ENCODE results near the gene IL17C.

The IL17C gene

DNA sequence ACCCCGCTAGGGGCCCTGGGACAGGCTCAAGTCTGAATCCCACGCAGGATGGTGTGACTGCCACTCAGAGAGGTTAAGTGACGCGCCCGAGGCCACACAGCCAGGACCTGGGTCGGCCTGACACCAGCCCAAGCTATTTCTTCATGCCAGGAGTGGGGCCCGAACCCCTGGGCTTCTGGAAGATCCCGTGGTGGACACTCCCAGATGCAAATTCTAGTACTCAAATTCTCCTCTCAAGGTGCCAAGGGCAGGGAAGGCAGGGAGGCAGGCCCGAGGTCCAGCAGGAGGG is 5.2 kb downstream of the IL17C start:
- Mint-ChIP-seq H3K27me3 (peaks cover 24% of the 10 kb centered on the region), H3K27ac (no peak overlapping the region), H3K4me3 (no peak overlapping the region), H3K9me3 (no peaks in the 10 kb centered on the region), H3K4me1 (peaks cover 77% of the 10 kb centered on the region)
- no peak for ATAC-seq
- no peak for DNase-seq

DNA sequence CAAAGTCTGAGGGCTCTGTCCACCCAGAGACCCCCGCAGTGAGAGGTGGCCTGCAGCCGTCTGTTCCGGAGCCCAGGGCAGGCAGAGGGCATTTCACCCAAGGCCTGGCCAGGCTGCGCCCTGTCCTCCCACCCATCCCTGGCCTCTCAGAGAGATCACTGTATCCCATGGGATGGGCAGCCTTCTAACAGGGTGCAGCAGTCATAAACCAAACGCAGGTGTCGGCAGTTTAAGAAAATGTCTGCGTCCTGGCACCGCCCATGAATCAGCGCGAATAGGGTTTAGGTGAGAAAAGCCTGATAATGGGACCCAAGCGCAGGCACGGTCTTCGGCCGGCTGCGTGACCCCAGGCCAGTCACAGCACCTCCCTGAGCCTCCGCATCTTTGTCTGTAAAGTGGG is 7.1 kb downstream of the IL17C start:
- Mint-ChIP-seq H3K27me3 (peaks cover 5% of the 10 kb centered on the region), H3K4me3 (no peak overlapping the region), H3K9me3 (no peaks in the 10 kb centered on the region), H3K27ac (no peak overlapping the region), H3K4me1 (peaks cover 74% of the 10 kb centered on the region)
- ATAC-seq (no peak), DNase-seq (no peak)

DNA sequence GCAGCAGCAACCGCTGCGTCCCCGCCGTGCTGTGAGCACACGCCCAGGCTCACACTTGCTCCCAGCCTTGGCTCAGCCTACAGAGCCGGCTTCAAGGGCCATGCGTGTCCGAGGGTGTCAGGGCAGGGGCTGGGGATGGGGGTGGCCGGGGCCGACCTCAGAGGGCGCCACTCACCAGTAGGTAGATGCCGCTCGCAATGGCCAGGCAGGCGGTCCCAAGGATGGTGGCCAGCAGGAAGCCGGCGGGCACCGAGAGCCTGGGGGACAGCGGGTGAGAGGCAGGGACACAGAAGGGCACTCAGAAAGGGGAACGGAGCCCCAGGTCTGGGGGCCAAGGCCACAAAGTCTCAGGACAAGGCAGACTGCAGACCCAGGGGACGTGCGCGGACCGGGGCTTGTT is 7.6 kb downstream of the IL17C start:
- no peak overlapping the region for H3K4me3 Mint-ChIP-seq
- DNase-seq (no peak), ATAC-seq (no peak)
- no peaks in the 10 kb centered on the region for H3K9me3 Mint-ChIP-seq
- no peak overlapping the region for H3K27ac Mint-ChIP-seq
- peaks cover under 1% of the 10 kb centered on the region for H3K27me3 Mint-ChIP-seq
- H3K4me1 Mint-ChIP-seq, result peaks cover 70% of the 10 kb centered on the region

DNA sequence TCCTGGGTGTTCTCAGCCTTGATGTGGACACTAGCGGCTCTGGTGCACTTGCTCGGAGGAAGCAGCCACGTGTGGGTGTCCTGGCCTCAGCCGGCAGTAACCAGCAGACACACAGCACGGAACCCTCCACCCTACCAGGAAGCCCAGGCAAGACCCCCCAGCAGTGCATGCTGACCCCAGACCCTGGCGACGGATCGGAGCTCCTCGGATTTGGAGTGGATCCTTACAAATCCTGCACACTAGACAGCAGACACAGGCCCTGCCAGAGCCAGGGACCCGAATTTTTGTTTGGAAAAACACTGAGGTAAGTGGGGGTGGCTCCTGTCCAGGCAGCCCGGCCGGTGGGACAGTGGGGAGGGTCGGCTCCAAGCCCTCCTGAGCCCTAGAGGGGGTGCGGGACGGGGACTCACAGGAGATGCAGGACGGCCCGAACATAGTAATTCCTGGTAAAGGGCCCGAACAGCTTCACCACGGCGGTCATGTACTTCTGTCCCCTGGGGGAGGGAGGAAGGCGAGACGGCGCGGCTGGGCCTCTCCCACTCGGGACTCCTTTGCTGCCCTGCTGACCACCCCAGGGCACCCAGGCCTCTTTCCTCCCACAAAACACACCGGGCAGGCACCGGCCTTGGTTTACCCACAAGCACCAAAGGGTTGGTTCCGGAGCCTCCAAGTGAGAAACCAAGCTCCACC is 8.1 kb downstream of the IL17C start:
- no peak for DNase-seq
- Mint-ChIP-seq H3K4me3 (no peak overlapping the region), H3K4me1 (peaks cover 72% of the 10 kb centered on the region), H3K27me3 (no peaks in the 10 kb centered on the region), H3K9me3 (no peaks in the 10 kb centered on the region), H3K27ac (no peak overlapping the region)
- no peak for ATAC-seq

DNA sequence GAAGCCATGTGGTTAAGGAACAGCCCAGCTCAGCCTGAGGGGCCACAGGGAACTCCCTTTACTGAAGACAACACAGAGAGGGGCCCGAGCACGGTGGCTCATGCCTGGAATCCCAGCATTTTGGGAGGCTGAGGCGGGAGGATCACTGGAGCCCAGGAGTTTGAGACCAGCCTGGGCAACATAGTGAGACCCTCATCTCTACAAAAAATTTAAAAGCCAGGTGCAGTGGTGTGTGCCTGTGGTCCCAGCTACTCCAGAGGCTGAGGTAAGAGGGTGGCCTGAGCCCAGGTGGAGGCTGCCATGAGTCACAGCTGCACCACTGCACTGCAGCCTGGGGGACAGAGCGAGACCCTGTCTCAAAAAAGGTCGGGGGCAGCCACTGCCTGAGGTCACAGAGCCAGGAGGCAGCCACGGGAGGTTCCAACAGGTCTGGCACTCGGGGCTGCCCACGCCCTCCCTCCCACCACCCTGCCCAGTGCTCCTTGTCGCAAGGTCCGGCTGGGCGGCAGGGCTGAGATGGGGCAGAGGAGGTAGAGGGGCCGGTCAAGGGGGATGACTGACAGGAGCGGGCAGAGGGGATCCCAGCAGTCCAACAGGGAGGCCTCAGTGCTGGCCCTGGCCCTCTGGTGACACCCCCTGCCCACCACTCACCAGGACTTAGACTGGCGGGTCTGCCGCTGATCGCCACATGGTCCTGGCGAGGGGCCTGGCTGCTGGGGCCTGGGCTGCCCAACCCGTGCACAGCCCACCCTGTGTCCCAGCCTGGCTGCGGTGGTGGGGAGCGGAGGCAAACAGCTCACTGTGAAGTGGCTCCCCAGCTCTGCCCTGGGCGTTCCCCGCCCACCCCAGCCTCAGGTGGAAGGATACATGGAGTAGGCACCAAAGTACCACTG is 9.1 kb downstream of the IL17C start:
- DNase-seq (no peak), ATAC-seq (no peak)
- peaks cover 72% of the 10 kb centered on the region for H3K4me1 Mint-ChIP-seq
- H3K27ac Mint-ChIP-seq, result no peak overlapping the region
- no peak overlapping the region for H3K4me3 Mint-ChIP-seq
- H3K27me3 Mint-ChIP-seq, result no peaks in the 10 kb centered on the region
- H3K9me3 Mint-ChIP-seq, result no peaks in the 10 kb centered on the region

DNA sequence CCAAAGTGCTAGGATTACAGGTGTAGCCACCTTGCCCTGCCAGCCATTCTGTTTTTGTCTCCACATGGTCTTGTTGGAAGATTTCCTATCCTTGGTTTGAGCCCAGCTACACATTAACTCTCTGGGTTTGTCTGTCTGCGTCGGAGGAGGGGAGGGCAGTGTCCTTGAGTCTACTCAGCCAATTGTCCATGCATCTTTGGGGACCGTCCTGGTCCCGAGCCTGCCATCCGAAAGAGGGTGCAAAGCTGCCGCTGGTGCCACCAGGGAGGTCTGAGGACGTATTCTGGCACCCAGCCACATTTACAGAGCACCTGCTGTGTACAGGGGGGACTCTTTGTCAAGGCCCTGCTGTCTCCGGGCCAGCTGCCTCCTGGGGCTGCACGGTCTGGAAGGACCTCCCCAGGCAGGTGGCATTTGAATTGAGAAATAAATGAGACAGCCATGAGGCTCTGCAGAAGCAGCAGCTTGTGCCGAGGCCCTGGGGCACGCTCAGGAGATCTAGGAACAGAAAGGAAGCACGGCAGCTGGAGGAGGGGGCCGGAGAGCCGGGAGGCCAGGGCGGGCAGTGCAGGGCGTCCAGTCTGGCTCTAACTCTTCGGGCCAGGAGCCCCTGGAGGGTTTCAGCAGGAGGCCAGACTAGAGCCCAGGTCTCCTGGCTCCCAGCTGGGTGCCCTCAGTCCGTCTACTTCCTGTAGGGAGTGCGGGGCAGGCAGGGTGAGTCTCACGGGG is 11.0 kb downstream of the IL17C start:
- Mint-ChIP-seq H3K4me3 (peak overlapping the region; percentile 90 to 91), H3K27ac (peak overlapping the region in 1 of 2 donors; percentile 74), H3K4me1 (peaks cover 65% of the 10 kb centered on the region), H3K27me3 (no peaks in the 10 kb centered on the region), H3K9me3 (no peaks in the 10 kb centered on the region)
- DNase-seq (no peak), ATAC-seq (no peak)

DNA sequence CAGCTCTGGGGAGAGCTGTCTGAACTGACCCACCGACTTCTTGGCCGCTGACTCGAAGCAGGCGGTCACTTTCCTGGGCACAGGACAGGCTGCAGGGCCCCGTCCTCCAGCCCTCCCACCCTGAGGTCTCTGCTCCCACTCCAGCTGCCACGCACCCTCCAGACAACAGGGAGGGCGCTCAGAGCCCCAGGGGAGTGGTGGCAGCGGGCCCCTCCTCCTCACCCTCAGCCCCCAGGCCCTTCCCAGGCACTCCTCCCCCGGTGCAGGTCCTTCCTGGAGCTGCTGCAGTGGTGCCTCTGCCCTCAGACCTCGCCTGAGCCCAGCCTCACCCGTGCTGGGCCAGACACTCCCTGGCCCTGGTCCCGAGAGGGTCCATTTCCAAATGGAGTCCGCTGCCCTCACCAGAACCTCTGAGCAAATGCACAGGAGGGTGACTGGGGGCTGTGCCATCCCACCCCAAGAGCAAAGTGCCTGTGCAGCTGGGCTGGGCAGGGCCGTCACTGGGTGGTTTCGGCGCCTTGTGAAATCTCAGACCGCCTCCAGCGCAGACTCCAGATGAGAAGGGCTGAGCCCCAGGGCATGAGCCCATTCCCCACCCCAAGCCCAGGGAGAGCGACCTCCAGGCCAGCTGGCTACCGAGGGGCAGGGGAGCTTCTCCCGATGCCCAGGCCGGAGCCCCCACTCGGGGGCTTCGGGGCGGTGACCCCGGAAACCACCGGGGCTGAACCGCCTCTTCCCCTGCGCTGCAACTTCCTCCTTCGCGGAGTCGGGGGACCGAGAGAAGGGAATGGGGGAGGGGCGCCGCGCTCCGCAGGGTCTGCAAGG is 11.8 kb downstream of the IL17C start:
- Mint-ChIP-seq H3K4me1 (peaks cover 57% of the 10 kb centered on the region), H3K27ac (peak overlapping the region in 1 of 2 donors; percentile 78), H3K27me3 (no peaks in the 10 kb centered on the region), H3K9me3 (no peaks in the 10 kb centered on the region), H3K4me3 (peak overlapping the region; percentile 90 to 91)
- DNase-seq (peak; percentile 44 to 46), ATAC-seq (no peak)

DNA sequence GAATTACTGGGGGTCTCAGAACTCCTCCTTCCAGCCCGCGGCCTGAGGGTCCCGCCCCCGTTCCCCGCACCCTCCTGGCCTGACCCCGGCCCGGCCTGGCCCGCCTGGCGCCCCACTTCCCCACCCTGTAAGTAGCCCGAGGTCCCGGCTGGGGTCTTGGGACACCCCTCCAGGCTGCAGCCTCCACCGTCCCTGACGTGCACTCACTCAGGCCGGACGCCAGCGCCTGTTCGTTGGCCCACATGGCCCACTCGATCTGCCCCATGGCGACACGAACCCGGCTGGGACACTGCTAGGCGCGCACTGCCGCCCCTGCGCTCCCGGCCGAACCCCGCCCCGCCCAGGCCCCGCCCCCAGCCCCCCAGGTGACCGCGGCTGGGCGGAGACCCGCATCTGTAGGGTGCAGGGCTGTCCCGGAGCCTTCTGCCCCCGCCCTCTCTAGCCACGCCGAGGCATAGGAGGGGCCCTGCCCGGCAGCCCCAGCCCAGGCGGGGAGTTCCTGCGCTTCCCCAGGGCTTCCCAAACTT is 12.4 kb downstream of the IL17C start, which contains the start of gene CYBA:
TSS of gene CYBA (minus strand) at position 305 of the 527 bp plus-strand sequence. CDS start at position 265, 40 bp downstream.
- Mint-ChIP-seq H3K9me3 (no peaks in the 10 kb centered on the region), H3K4me3 (peak within 1 kb of the TSS; percentile 90 to 91), H3K27me3 (no peaks in the 10 kb centered on the region), H3K27ac (peak within 1 kb of the TSS; percentile 95 to 98), H3K4me1 (peaks cover 51% of the 10 kb centered on the region)
- ATAC-seq, result peak; percentile 90
- DNase-seq, result peak; percentile 92

DNA sequence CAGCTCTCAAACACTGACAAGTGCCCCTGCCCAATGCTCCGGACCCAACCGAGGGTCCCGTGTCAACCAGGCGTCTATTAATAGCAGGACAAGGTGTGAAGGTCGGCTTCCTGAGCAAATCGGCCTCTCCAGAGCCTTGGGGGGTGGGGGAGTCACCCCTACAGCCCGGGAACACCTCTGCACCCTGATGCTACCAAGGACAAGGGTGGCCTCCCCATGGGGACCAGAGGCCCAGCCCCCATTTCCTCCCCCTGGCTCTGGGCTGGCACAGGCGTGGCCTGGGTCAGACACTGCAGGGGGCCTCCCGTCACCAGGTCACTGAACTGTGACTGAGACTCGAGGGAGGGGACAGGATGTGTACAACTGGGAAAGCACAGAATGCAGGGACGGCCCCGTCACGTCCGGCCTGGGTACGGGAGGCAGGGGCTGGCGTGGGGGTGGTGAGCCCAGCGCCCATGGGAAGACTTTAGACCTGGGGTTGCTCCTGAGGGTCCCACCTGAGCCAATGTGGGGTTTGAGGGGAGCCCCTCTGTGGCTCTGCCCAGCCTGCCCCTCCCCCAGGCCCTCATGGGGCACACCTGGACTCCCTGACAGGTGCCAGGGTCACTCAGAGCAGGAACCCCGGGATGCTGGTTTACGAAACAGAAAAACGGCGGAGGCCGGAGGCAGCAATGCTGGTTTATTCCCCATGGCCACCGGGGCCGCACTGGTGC is 13.1 kb downstream of the IL17C start:
- H3K4me3 Mint-ChIP-seq, result peak overlapping the region; percentile 90 to 91
- H3K9me3 Mint-ChIP-seq, result no peaks in the 10 kb centered on the region
- DNase-seq, result peak; percentile 88 to 95
- H3K27ac Mint-ChIP-seq, result peak overlapping the region; percentile 95 to 98
- peak; percentile 93 for ATAC-seq
- H3K27me3 Mint-ChIP-seq, result no peaks in the 10 kb centered on the region
- peaks cover 44% of the 10 kb centered on the region for H3K4me1 Mint-ChIP-seq

DNA sequence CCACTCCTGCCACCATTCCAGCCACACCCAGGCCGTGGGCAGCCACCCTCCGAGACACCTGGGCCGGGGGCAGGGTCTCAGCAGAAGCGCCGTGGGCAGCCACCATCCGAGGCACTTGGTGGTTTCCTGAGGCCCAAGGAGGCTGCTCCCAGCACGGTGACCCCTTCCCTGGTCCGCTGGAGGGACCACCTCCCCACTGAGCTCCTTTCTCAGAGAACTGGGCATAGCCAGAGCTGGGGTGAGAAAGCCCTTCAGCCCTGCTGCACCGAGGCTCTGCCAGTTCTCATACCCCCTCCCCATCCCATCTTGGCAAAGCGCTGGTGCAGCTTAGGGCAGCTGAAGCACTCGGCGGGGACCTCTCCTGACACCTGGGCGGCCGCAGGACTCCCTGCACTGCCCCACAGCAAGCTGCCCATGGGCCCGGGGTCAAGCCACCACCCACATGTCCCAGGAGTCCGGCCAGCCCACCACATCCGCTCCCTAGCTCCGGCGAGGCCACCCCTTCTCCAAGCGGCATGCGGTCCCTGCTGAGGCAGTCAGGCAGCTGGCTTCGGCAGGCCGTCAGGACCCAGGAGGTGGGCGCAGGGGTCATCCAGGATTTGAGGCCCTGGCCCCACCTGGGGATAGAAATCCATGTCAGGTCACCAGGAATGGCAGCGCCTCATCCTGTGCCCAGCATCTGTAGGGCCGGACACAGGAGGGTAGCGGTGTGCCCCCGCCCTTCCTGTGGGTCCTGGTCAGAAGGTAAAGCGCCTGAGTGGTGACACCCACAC is 13.8 kb downstream of the IL17C start:
- Mint-ChIP-seq H3K27ac (peak overlapping the region; percentile 93 to 95), H3K4me3 (peak overlapping the region in 1 of 2 donors; percentile 90), H3K27me3 (no peaks in the 10 kb centered on the region), H3K4me1 (peaks cover 42% of the 10 kb centered on the region), H3K9me3 (no peaks in the 10 kb centered on the region)
- no peak for ATAC-seq
- no peak for DNase-seq

DNA sequence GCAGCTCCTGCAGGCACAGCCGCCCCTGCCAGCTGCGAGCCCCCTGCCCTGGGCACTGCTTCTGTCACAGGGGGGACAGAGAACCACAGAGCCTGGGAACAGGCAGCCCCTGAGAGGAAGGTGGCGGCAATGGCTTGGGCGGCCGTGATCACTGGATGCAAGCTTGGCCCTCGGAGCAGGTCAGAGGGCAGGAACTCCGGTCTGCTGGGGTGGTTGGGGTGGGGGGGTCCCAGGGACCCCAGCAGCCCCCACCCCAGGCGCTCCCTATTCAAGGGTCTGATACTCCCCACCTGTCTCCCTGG is 14.3 kb downstream of the IL17C start:
- peaks cover 37% of the 10 kb centered on the region for H3K4me1 Mint-ChIP-seq
- DNase-seq (no peak), ATAC-seq (no peak)
- H3K27me3 Mint-ChIP-seq, result no peaks in the 10 kb centered on the region
- no peak overlapping the region for H3K4me3 Mint-ChIP-seq
- no peaks in the 10 kb centered on the region for H3K9me3 Mint-ChIP-seq
- no peak overlapping the region for H3K27ac Mint-ChIP-seq

DNA sequence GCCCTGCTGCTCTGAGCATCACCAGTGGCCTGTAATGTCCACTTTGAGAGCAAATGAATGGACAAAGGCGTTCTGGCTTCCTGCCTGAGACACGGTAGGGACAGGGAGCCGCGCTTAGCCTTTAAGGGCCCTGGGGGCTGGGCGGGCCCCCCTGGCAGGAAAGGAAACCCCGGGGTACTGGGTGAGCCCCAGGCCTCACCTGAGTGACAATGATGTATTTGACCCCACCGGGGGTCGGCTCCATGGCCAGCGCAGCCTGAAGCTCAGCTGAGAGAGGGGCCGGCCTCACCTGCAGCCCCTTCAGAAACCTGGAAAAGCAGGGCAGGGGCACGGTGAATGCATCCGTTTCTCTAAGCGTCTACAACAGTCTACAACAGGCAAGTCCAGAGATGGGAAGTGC is 14.7 kb downstream of the IL17C start:
- Mint-ChIP-seq H3K9me3 (no peaks in the 10 kb centered on the region), H3K4me3 (no peak overlapping the region), H3K27ac (no peak overlapping the region), H3K27me3 (no peaks in the 10 kb centered on the region), H3K4me1 (peaks cover 33% of the 10 kb centered on the region)
- no peak for DNase-seq
- ATAC-seq, result no peak

DNA sequence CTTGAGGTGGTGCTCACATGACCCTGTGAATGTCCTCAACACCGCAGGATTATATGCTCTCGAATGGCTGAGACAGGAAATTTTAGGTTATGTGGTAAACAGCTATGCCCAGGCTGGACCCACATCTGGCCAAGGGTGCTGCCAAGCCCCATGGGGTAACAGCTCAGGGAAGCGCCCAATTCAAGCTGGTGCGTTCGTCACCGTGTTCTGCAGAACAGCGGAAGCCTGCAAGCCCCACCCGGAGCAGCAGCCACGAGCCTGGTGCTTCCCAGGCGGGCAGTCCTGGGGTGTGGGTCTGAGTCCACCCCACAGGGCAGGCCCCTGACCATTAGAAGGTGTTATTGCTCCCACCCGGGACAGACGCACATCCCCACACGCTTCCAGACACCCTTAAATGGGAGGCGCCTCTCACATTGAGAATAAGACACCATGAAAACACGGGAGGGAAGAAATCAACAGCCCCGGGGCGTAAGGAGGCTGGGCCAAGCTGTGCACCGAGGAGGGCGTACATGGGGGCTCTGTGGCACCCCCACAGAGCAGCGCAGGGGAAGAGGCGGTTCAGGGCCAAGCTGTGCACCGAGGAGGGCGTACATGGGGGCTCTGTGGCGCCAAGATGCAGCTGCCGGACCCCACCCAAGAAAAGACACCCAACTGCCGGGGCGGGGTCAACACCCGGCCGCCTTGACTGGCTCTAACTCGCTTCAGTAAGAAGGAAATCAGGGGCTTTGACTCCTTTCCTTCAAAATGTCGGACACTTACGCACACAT is 15.4 kb downstream of the IL17C start:
- Mint-ChIP-seq H3K27me3 (no peaks in the 10 kb centered on the region), H3K4me3 (no peak overlapping the region), H3K9me3 (no peaks in the 10 kb centered on the region), H3K4me1 (peaks cover 33% of the 10 kb centered on the region), H3K27ac (no peak overlapping the region)
- no peak for ATAC-seq
- DNase-seq, result no peak
